PC-3 (cell line): Measurements from ENCODE around the gene PSMB10. TPM values are rescaled to one million over a fixed set of nuclear protein-coding genes. Genes with fewer than 3 reads are reported as not detected.

Source experiments
- ATAC-seq: fragments of 200-7000 bp; cut with Tn5 transposase; 2 replicates; pipeline ENCODE4 v1.9.1; 2020; ENCODE audit warnings: mild to moderate bottlenecking, moderate library complexity
- BruUV-seq: library from RNA; stranded (reverse); fragments of 400-500 nt; replicated peaks from 2 replicates; lab custom pipeline; 2021; lab: Mats Ljungman, UMichigan
- CTCF ChIA-PET: fragments of 300-600 bp; sonication (Branson Sonifier 250); formaldehyde crosslinking; loops from one replicate; lab custom pipeline; 2022; ENCODE audit warnings: antibody characterized with exemption; lab: Charles Lee
- POLR2A ChIA-PET: fragments of 300-600 bp; sonication (Branson Sonifier 250); formaldehyde crosslinking; loops from one replicate; lab custom pipeline; 2022; ENCODE audit warnings: antibody characterized with exemption; ENCODE audit not compliant: unreplicated experiment; lab: Charles Lee
- DNase-seq: peaks from one replicate; pipeline ENCODE4 v3.0.0-alpha.2; 2015
- H2AFZ ChIP-seq: fragments of 300-600 bp; sonication (generic); 2 replicates; pipeline ENCODE4 v1.6.0; 2016; ENCODE audit warnings: antibody characterized with exemption, low read length
- H3F3A ChIP-seq: fragments of 300-600 bp; sonication (generic); one replicate; pipeline ENCODE4 v1.6.0; 2017; ENCODE audit warnings: antibody characterized with exemption, low read length, control low read depth, mild to moderate bottlenecking; ENCODE audit not compliant: unreplicated experiment
- H3K27ac ChIP-seq: fragments of 300-600 bp; sonication (generic); 2 replicates; pipeline ENCODE4 v1.5.1; 2016; ENCODE audit warnings: mild to moderate bottlenecking, low read length
- H3K27me3 ChIP-seq: fragments of 300-600 bp; sonication (generic); 2 replicates; pipeline ENCODE4 v1.6.1; 2016; ENCODE audit warnings: low read length, mixed read lengths
- H3K36me3 ChIP-seq: fragments of 300-600 bp; sonication (generic); 2 replicates; pipeline ENCODE4 v1.6.1; 2016; ENCODE audit warnings: low read depth, mixed run types, low read length, mixed read lengths
- H3K4me1 ChIP-seq: fragments of 300-600 bp; sonication (generic); 2 replicates; pipeline ENCODE4 v1.5.1; 2016; ENCODE audit warnings: low read length; ENCODE audit not compliant: insufficient read depth
- H3K4me2 ChIP-seq: fragments of 300-600 bp; sonication (generic); 2 replicates; pipeline ENCODE4 v1.6.0; 2016; ENCODE audit warnings: low read length
- H3K4me3 ChIP-seq: fragments of 300-600 bp; sonication (generic); 2 replicates; pipeline ENCODE4 v1.5.1; 2016; ENCODE audit warnings: mild to moderate bottlenecking, low read length, mixed read lengths
- H3K79me2 ChIP-seq: fragments of 300-600 bp; sonication (generic); 2 replicates; pipeline ENCODE4 v1.6.1; 2017; ENCODE audit warnings: low read length, mixed read lengths
- H3K9ac ChIP-seq: fragments of 300-600 bp; sonication (generic); 2 replicates; pipeline ENCODE4 v1.6.0; 2016; ENCODE audit warnings: mild to moderate bottlenecking, low read length
- H3K9me2 ChIP-seq: fragments of 300-600 bp; sonication (generic); replicated peaks from 2 replicates; pipeline ENCODE4 v1.6.1; 2016; ENCODE audit warnings: mixed run types, low read length, mixed read lengths
- H3K9me3 ChIP-seq: fragments of 300-600 bp; sonication (generic); 2 replicates; pipeline ENCODE4 v1.6.1; 2016; ENCODE audit warnings: low read length, mixed read lengths
- H4K20me1 ChIP-seq: fragments of 300-600 bp; sonication (generic); 2 replicates; pipeline ENCODE4 v1.6.1; 2016; ENCODE audit warnings: low read length, mixed read lengths
- CTCF ChIP-seq: fragments of 300-600 bp; sonication (generic); conservative IDR thresholded peaks from 2 replicates; pipeline ENCODE4 v1.5.1; 2017; ENCODE audit warnings: antibody characterized with exemption, low read depth, mild to moderate bottlenecking, low read length
- EZH2 ChIP-seq: fragments of 300-600 bp; sonication (generic); IDR thresholded peaks from one replicate; pipeline ENCODE4 v1.6.1; 2017; ENCODE audit warnings: antibody characterized with exemption, mild to moderate bottlenecking, low read length; ENCODE audit not compliant: unreplicated experiment
- EZH2phosphoT487 ChIP-seq: fragments of 300-600 bp; sonication (generic); IDR thresholded peaks from 2 replicates; pipeline ENCODE4 v1.6.1; 2018; ENCODE audit warnings: mild to moderate bottlenecking, antibody characterized with exemption, low read length, borderline replicate concordance
- intact Hi-C: fragments of 100-400 bp; cut with micrococcal nuclease; formaldehyde crosslinking; loops from 2 replicates; pipeline ENCODE4 v1.9.0; 2023
- total RNA-seq: library from RNA; depleted of rRNA; stranded (reverse); fragments of >200 nt; gene quantifications from 2 replicates; pipeline ENCODE4 v1.2.3, GENCODE V29; 2014

The PSMB10 gene
- total RNA-seq, 1 experiment from 2014 or later: 52.0 TPM

GRCh38 chr16:67943619-67944504, 7.2 kb upstream of the PSMB10 start, which contains the start of gene LCAT:
LCAT (minus strand) TSS chr16:67944120; CDS start chr16:67944101, 19 bp downstream.
- intact Hi-C loops: no loop called here
- no peak within 1 kb of the TSS for H3K27ac ChIP-seq
- H3K4me1 ChIP-seq: no peaks in the 10 kb centered on the region
- ATAC-seq (no peak), DNase-seq (no peak)
- no peaks in the 10 kb centered on the region for H3K9me2 ChIP-seq
- ChIA-PET POLR2A (no interaction called here), CTCF (no interaction called here)
- no peaks in the 10 kb centered on the region for H3F3A ChIP-seq
- H3K9ac ChIP-seq: no peak within 1 kb of the TSS
- no peaks in the 10 kb centered on the region for H3K36me3 ChIP-seq
- H4K20me1 ChIP-seq: no peaks in the 10 kb centered on the region
- no peak within 1 kb of the TSS for H2AFZ ChIP-seq
- no peak within 1 kb of the TSS for H3K4me2 ChIP-seq
- BruUV-seq: no TSS peak
- TF ChIP-seq EZH2 (no peak), CTCF (no peak), EZH2phosphoT487 (no peak)
- H3K79me2 ChIP-seq: no peaks in the 10 kb centered on the region
- no peaks in the 10 kb centered on the region for H3K27me3 ChIP-seq
- no peaks in the 10 kb centered on the region for H3K9me3 ChIP-seq
- no peak within 1 kb of the TSS for H3K4me3 ChIP-seq

- BruUV-seq: no TSS peak
- CTCF ChIA-PET: no interaction called here
Measured at GRCh38 chr16:67943256-67943618, 6.6 kb upstream of the PSMB10 start.

More at GRCh38 chr16:67943256-67943618, 6.6 kb upstream of the PSMB10 start:
- intact Hi-C loops: no loop called here
- TF ChIP-seq EZH2phosphoT487 (no peak), EZH2 (no peak), CTCF (no peak)
- Histone ChIP-seq H3K4me3 (no peak overlapping the region), H3K4me2 (no peak overlapping the region), H3K27me3 (no peaks in the 10 kb centered on the region), H3K79me2 (no peaks in the 10 kb centered on the region), H3K27ac (no peak overlapping the region), H4K20me1 (no peaks in the 10 kb centered on the region), H3K4me1 (no peaks in the 10 kb centered on the region), H3K9me3 (no peaks in the 10 kb centered on the region), H2AFZ (no peak overlapping the region), H3K36me3 (no peaks in the 10 kb centered on the region), H3K9ac (no peak overlapping the region), H3F3A (no peaks in the 10 kb centered on the region), H3K9me2 (no peaks in the 10 kb centered on the region)
- POLR2A ChIA-PET: no interaction called here
- DNase-seq (no peak), ATAC-seq (no peak)
